Measurements from ENCODE around the gene C2CD5.
"Not testable (repeated sequence)": the region's sequence is repeated elsewhere in the genome, so short reads cannot be mapped to it uniquely, and the experiment has no call there.

C2CD5 gene, protein sequence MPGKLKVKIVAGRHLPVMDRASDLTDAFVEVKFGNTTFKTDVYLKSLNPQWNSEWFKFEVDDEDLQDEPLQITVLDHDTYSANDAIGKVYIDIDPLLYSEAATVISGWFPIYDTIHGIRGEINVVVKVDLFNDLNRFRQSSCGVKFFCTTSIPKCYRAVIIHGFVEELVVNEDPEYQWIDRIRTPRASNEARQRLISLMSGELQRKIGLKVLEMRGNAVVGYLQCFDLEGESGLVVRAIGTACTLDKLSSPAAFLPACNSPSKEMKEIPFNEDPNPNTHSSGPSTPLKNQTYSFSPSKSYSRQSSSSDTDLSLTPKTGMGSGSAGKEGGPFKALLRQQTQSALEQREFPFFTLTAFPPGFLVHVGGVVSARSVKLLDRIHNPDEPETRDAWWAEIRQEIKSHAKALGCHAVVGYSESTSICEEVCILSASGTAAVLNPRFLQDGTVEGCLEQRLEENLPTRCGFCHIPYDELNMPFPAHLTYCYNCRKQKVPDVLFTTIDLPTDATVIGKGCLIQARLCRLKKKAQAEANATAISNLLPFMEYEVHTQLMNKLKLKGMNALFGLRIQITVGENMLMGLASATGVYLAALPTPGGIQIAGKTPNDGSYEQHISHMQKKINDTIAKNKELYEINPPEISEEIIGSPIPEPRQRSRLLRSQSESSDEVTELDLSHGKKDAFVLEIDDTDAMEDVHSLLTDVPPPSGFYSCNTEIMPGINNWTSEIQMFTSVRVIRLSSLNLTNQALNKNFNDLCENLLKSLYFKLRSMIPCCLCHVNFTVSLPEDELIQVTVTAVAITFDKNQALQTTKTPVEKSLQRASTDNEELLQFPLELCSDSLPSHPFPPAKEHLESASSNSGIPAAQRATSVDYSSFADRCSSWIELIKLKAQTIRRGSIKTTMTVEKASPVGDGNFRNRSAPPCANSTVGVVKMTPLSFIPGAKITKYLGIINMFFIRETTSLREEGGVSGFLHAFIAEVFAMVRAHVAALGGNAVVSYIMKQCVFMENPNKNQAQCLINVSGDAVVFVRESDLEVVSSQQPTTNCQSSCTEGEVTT

DNA sequence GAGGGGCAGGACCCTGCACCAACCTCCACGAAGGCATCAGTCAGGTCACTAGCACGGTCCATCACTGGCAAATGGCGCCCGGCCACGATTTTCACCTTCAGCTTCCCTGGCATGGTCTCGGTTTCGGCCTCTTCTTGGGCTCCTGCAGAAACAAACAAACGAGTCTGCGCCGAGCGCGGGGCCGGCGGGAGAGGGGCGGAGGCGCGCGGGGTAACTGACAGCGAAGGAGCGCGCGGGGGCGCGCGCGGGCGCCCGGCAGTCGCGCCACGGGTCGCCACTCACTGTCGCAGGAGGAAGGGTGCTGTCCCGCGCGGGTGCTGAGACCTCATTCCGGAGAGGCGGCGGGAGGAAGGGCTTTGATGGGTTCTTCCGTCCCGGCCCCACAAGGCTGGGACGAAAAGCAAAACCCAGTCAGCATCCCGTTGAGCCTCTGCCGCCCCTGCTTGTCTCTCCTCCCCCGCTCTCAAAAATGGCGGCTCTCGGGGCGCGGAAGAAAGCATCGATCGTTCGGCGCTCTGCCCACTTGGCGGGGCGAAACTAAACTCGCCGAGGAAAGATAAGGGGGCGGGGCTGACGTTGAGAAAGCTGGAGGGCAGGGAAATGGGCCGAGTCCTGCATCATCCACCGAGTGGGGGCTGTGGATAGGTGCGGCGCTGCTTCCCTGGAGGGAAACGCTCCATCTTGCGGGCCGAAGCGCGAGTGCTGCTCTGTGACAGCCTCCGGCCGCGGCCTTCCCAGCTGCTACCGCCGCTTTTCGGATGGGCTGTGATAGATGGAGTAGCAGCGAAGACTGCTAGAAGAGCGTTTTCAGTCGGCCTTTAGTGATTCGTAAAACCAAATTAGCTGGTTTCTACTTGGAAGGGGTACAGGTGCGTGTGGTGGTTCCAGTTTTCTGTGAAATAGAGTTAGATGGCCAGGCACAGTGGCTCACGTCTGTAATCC lies at the start of gene C2CD5:
Gene C2CD5, minus strand, starts transcription at position 505 of the 942 bp plus-strand sequence. Its CDS starts 392 bp downstream, at position 113.
- DNase-seq (ENCODE audit: low spot score) = peak; percentile 99

DNA sequence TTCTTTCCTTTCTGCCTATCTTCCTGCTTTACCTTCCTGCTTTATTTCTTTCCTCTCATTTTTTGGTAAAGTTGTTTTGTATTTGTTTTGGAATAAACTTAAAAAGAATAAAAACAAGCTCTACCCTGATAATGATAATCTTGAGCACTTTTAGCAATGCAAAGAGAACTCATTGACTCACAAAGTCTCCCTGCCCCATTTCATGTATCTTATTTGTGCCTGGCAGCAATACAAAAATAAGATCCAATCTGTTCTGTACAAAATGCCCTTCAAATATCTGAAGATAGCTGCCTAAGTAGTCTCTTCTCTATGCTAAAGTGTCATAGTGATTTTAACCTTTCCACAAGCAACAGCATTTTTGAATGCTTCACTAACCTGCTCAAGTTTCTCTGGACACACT lies 49.5 kb upstream of the C2CD5 start:
- DNase-seq (ENCODE audit: low spot score) = no peak

DNA sequence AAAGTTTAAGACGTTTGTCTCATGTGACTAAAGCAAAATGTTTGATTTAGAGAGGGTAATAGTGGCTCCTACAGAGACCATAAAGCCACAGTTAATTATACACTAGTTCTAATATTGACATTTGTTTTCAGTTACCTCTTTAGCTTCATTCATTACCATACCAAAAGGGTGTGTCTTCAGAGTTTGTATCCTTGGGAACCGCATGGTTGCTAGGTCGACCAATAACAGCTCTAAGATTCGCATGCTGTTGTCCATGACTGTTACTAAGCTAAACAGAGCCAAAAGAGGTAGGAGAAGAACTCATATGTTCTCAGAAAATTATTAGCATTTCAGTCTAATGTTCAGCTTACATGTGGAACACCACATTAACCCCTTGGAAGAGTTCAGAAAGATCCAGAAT lies 44.5 kb upstream of the C2CD5 start:
- no peak for DNase-seq (ENCODE audit: low spot score)

DNA sequence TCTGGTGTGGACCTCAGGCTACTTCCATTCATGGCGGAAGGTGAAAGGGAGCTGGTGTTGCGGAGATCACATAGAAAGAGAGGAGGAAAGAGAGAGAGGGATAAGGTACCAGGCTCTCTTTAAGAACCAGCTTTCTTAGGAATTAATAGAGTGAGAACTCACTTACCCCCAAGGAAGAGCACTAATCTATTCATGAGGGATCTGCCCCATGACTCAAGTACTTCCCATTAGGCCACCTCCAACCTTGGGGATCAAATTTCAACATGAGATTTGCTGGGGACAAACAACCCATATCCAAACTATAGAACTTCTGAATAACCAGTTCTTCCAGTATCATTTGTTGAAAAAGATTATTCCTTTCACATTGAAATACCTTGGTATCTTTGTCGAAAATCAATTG lies 34.0 kb upstream of the C2CD5 start:
- DNase-seq (ENCODE audit: low spot score) = no peak

DNA sequence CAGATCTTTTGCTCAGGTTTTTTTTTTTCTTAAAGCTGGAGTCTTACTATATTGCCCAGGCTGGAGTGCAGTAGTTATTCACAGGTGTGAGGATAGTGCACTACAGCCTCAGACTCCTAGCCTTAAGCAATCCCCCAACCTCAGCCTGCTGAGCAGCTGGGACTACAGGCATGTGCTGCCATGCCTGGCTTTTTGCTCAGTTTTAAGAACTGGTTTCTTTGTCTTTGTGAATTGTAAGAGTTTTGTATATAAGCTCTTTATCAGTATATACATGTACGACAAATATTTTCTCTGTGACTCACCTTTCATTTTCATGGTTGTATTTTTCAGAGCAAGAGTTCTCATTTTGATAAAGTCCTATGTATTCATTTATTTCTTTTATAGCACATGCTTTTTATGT lies 33.3 kb upstream of the C2CD5 start:
- no peak for DNase-seq (ENCODE audit: low spot score)

DNA sequence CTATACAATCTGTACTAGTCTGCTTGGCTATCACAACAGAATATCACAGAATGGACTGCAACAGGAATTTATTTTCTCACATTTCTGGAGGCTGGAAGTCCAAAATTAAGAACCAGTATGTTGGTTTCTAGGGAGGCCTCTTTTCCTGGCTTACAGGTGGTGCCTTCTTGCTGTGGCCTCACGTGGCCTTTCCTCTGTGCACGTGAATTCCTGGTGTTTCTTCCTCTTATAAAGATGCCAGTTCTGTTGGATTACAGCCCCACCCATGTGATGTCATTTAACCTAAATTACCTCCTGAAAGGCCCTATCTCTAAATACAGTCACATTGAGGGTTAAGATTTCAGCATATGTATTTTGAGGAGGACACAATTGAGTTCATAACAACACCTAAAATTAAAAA lies 32.1 kb upstream of the C2CD5 start:
- no peak for DNase-seq (ENCODE audit: low spot score)

DNA sequence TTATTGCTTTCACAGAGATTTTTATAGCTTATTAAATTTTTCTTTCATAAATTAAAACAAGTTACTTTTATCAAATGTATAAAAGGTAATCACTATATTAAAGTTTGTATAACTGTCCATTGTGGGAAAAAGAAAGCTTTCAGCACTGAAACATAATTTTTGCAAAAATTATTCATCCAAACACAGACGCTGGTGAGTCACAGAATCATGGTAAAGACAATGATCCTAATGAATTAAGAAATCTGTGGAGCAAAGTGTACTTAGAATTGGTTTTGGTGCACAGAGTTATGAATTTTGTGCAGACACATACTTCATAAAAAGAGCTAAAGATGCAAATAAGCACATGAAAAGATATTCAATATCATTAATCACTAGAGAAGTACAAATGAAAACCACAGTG lies 31.7 kb upstream of the C2CD5 start:
- DNase-seq (ENCODE audit: low spot score) = no peak

DNA sequence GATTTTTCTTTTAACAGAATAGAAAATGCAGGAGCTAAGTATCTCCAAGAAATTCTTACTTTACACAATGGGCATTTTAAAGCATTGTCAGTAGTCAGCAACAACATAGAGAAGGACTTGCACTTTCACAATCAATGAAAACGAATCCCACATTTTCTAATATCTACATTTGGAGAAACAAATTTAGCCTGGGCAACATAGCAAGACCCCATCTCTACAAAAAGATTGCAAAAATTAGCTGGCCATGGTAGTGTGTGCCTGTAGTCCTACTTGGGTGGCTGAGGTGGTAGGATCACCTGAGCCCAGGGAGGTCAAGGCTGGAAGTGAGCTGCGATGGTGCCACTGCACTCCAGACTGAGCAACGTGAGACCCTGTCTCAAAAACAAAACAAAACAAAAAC lies 30.6 kb upstream of the C2CD5 start:
- DNase-seq (ENCODE audit: low spot score) = no peak

DNA sequence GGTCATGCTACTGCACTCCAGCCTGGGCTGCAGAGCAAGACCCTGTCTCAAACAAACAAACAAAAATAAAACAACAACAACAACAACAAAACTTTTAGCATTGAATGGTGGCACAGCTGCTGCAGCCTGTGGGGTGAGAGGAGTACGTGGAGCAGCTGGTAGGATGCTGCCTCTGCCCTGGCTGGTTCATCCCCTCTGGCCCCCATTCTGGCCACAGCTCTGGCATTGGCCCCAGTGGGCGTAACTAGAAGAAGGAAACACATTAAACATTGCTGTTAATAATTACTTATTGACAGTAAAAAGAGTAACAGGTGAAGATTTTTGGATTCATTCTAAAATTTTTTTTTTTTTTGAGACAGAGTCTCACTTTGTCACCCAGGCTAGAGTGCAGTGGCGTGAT lies 28.8 kb upstream of the C2CD5 start:
- no peak for DNase-seq (ENCODE audit: low spot score)

DNA sequence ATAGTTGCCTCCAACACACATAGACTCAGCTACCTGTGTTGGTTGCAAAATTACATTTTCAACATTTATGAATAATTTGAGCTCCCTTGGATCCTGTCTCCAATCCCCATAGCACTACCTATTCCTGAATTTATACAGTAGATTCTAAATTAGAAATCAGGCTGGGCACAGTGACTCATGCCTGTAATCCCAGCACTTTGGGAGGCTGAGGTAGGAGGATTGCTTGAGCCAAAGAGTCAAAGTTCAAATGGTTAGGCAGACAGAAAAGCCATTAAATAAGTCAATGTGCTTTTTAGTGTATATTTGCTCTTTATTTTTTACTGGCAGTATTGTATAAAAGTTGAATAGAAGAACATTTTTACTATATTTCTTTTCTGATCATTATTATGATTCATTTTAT lies 24.9 kb upstream of the C2CD5 start:
- DNase-seq (ENCODE audit: low spot score) = no peak

DNA sequence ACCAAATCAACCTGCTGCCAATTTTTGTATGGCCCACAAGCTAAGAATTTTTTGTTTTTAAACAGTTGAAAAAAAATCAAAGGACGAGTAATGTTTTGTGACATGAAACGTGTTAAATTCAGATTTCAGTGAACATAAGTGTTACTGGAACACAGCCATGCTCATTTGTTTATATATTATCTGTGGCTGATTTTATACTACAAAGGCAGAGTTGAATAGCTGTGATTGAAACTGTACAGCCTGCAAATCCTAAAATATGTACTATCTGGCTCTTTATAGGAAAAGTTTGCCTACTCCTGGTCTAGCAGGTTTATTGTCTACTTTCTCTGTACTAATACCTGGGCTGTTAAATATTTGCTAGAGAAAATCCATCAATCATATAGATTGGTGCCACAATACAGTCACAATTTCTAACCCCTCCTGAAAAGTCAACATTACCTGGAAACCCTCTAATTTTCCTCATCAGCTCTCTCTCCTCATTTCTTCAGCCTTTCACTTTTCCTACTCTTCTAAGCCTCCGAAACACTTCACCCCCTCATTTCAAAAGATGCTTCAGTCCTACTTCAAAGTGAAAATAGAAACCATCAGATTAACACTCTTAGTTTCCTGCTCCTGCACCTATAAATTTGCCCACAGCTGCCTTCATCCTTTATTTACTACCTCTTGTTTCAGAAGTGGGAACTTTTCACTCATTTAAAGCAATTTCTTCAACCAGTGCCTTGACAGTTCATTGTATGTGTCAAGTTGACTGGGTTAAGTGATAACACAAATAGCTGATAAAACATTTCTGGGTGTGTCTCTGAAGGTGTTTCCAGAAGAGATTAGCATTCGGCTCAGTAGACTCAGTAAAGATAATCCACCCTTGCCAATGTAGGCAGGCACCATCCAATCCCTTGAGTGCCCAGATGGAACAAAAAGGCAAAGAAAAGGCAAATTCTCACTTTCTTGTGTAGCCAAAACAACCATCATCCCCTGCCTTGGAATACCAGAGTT lies 18.0 kb upstream of the C2CD5 start:
- no peak for DNase-seq (ENCODE audit: low spot score)

DNA sequence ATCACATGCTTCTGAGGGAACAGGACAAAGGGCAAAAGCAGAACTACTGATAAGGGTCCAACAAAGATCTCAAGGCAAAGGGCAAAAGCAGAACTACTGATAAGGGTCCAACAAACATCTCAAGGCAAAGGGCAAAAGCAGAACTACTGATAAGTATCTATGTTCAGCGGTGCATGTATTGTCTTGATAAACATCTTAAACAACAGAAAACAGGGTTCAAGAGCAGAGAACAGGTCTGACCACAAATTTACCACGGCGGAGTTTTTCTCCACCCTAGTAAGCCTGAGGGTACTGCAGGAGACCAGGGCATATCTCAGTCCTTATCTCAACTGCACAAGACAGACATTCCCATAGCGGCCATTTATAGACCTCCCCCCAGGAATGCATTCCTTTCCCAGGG lies 10.4 kb upstream of the C2CD5 start:
- not testable (repeated sequence) for DNase-seq (ENCODE audit: low spot score)

DNA sequence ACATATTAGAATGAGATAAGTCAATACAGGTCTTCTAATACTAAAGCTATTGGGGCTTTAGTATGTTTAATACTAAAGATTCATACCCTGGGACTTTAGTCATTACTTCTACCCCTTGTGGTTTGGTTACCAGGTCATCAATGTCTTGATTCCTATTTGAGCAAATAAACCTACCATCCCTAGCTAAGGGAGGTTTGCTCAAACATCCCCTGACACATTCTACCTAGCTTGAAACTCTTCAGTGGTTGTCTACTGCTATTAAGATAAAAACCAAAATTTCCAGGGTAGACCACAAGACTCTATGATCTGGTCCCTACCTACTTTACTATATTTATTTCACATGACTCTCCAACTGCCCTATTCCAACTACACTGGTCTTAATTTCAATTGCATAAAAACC lies 7.3 kb upstream of the C2CD5 start:
- DNase-seq (ENCODE audit: low spot score) = no peak

DNA sequence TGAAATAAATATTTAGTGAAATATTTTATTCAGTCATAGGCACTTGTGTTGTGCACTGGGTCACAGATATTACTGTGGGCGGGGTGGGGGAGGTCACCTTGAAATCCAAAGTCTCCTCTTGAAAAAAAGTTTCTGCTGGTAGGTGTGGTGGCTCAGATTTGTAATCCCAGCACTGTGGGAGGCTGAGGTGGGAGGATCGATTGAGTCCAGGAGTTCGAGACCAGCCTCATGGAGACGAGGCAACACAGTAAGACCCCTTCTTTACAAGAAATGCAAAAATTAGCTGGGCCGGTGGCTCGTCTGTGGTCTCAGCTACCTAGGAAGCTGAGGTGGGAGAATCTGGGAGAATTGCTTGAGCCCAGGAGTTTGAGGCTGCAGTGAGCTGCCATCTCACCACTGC lies 913 bp upstream of the C2CD5 start:
- no peak for DNase-seq (ENCODE audit: low spot score)

DNA sequence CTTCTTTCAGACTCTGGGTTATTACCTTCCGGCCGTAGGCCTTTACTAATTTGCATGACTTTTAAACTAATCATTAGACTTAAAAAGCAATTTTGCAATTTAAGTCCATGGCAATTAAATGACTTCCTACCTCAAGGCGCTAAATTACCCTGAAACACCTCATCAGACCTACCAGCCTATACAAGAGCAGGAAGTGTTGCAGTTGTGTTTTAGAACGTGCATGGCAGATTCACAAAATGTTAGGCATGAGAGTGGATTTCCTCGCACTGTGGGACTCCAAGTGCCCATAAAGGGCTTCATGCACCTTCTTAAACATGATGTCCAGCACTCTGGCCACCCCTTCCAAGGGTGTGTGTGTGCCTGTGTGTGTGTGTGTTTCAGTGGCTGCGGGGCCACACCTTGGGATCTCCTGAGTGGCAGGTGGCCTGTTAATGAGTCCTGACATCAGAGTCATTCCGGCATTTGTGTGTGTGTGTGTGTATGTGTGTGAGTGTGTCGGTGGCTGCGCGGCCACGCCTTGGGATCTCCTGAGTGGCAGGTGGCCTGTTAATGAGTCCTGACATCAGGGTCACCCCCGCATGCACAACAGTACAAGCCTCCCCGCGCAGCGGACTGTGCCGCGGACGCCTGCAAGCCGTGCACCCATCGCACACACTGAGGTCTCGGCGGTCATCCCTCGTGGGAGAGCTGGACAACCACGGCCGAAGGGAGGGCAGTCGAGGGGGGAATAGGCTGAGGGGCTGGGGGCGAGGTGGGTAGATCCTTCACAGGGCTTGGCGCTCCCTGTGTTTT lies 900 bp downstream of the C2CD5 start:
- no peak for DNase-seq (ENCODE audit: low spot score)

DNA sequence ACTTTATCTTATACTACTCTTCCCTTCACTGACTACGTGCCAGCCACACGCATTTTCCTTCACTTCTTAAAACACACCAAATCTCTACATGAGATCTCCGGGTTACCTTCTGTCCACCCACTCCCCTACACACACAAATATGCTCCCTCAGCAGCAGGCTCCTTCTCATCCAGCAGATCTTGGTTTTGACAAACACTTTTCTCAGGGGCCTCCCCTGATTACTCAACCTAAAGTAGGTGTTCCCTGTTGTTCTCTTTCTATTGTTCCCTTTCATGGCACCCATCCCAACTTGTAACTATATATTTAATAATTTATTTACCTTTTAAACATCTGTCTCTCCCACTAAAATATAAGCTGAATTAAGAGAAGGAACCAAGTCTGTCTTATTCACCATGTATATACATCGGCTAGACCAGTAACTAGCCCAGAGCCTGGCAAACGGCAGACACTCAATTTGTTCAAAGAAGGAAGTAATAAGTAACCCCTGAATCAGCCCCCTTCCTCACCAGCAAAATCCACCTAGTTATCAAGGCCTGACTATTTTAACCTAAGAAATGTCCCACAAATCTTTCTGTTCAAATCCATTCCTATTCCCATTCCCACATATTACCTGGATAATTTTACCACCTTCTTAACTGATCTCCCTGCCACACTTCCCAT lies 2.7 kb downstream of the C2CD5 start:
- DNase-seq (ENCODE audit: low spot score) = no peak

DNA sequence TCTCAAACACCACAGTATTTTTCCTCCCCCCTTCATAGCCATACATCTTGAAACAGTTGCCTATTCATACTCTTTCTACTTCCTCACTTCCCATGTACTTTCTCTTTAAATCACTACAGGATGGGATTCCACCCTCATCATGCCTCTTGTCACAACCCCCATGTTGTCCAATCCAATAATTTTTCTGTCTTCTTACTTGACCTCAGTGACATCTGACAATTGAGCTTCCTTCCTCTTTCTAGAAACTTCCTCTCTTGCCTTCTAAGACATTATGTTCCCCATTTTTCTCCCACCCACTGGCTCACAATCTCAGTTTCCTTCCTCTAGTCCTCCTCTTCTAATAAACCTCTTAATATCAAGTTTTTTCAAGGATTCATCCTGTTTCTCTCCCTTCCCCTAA lies 5.3 kb downstream of the C2CD5 start:
- no peak for DNase-seq (ENCODE audit: low spot score)

DNA sequence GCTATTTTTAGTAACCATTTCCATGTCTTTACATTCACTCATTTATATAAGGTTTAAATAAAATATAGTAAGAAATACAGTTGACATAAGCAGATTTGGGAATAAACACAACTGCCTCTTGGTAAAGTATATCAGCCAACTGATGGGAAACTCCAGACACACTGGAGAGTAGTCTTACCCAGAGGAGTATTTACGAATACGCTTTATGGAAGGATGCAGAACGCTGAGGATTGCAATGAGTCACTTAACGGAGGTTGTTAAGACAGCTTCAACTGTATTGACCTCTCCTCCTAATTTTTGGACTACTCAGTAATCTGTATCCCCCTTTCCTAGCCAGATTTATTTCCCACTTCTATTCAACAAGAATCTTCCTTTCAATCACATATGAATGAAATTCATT lies 6.0 kb downstream of the C2CD5 start:
- no peak for DNase-seq (ENCODE audit: low spot score)

DNA sequence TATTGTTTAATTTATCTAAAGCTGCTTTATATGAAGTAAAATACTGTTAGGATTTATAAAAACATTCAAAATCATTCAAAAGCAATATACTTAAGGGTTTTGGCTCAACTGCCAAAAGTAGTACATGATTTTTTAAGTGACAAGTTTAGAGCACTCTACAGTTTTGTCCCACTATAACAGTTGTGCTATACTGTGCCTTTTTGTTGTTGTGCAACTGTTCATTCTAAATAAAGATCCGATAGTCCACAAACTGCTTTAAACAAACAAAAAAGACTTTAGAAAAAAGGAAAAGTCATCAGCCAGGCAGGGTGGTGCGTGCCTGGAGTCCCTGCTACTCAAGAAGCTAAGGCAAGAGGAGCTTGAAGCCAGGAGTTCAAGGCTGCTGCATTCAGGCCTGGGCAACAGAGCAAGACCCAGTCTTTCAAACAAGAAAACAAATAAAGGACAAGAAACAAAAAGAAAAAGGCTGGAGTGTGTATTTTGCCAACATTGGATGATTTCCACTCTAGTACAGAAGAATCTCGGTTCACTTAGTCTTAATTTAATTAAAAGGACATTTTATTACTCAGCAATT lies 7.3 kb downstream of the C2CD5 start:
- no peak for DNase-seq (ENCODE audit: low spot score)
